ENCODE measurements around the gene CYP24A1.
A peak's percentile ranks its signal among the peaks of the same experiment; 100 is the strongest.

Gene CYP24A1

DNA sequence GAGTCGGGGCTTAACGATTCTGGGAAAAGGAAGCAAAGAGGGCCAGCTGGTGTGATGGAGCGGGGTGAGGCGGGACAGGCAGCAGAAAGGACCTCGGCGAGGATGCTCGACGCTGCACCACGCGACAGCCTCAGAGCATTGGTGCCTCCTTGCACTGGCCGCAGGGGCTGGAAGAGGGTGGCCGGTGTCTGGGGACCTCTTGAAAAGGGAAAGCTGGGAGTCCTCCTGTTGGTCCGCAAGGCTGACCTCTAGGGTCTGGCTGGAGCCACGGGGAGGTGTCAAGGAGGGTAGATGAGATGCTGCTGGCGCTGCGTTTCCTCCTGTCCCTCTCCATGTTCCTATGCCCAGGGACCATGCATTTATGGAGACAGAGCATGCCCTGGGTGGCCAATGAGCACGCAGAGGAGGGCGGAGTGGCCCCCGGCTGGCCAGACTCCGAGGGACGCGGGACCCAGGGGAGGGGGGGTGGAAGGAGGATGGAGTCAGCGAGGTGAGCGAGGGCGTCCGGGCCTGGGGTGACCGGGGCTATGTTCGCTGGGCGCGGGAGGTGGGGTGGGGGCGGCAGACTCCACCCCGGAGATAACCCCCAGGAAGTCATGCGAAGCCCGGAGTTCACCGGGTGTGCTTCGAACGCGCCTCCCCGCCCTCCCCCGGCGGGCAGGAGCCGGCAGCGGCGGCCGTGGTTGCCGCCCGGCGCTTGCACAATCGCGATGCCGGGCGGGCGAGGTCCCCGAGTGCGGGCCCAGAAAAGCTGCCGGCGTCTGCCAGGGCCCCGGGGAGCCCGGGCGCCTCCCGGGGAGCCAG, at the start of gene CYP24A1:
CYP24A1 (minus strand) TSS at position 334 of the 804 bp plus-strand sequence. CDS start 407 bp downstream, outside the sequence.
- no peak for DNase-seq

DNA sequence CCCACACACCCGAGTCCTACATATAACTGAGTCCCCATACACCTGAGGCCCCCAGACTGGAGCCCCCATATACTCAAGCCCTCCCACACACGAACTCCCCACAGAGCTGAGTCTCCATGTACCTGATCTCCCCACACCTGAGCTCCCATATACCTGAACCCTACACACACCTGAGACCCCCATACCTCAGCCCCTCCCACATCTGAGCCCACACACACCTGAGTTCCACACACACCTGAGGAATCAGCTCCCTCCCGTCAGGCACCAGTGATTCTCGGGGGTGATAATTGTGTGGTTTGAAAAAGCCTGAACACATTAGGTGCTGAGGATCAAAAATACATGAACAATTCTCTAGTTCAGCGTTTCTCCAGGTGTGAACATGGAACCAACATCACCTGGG, 49.5 kb upstream of the CYP24A1 start:
- DNase-seq = no peak

GRCh38 chr20:54221996-54222890, 48.5 kb upstream of the CYP24A1 start:
- peak in 5 of 56 donors; percentile 4 to 28 (median 18) for DNase-seq

- DNase-seq = no peak
Observed at GRCh38 chr20:54221353-54221752, 47.6 kb upstream of the CYP24A1 start.

GRCh38 chr20:54220722-54221121, 46.9 kb upstream of the CYP24A1 start:
- no peak for DNase-seq

- DNase-seq = no peak
Observed at GRCh38 chr20:54219751-54220426, 46.1 kb upstream of the CYP24A1 start.

- no peak for DNase-seq
Observed at GRCh38 chr20:54218470-54218869, 44.7 kb upstream of the CYP24A1 start.

GRCh38 chr20:54217762-54218161, 44.0 kb upstream of the CYP24A1 start:
- no peak for DNase-seq

DNA sequence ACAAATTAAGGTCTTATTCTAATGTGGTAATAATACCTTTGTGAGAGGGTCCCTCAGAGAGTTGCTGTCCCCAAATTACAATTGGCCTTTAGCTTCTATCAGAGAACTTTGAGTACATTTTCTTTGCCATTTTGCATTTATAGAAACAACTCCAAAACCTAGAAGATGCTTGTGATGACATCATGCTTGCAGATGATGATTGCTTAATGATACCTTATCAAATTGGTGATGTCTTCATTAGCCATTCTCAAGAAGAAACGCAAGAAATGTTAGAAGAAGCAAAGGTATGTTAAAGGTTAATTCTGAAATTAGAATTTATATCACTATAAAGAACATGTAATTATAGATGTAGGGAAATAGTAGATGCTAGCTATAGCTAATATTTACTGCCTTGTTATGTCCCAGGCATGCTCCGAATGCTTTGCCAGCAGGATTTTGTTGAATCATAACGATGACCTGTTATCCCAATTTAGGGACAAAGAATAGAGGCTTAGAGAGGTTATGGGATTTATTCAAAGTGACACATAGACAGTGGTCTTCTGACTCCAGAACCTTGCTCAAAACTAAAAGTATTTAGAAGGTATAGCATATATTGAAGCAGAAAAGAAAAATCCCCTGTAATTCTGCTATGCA, 41.5 kb upstream of the CYP24A1 start:
- DNase-seq = no peak

DNA sequence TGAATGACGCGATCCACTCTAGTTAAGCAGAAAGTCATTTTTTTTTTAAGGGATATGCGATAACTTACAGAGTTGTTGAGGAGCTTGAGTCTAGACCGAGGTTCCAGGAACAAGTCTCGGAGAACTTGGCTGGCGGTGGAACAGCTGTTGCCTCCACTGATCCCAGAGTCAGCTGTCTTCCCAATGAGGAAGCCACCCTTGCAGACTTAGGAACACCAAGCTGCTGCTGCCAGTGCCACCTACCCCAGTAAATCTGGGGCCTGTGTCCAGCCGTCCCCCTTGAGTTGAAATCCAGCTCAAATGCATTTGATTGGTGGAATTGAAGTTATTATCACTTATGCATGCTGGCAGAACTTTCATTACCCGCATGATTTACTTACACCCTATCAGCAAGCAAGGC, 40.8 kb upstream of the CYP24A1 start:
- DNase-seq = no peak

- no peak for DNase-seq
Observed at GRCh38 chr20:54212871-54213270, 39.1 kb upstream of the CYP24A1 start.

GRCh38 chr20:54212226-54212625, 38.4 kb upstream of the CYP24A1 start:
- DNase-seq = no peak

GRCh38 chr20:54209216-54209813, 35.5 kb upstream of the CYP24A1 start:
- no peak for DNase-seq

DNA sequence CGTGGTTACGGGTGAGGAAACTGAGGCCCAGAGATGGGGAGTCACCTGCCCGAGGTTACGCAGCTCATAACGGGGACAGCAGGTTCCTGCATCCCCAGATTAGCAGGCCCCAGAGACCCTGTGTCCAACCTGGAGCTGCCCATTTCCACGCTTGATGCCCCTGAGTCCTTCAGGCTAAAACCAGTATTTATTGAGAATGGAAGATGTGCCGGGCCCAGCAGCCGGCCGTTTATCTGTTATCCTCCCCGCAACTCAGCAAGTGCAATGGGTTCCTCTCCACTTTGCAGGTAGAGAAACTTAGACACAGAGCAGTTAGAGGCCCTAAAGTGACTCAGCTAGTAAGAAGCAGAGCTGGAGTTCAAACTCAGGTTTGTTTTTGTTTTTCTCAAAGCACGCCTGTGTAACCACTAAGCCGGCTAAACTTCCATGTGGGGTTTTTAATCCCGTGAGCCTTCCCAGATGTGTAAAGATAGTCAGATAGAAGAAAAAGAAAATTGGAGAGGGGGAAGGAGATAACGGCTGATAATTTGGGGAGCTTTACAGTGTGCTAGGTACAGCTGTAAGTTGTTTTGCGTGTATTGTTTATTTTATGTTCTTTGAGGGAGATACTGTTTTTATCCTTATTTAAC, 34.9 kb upstream of the CYP24A1 start:
- DNase-seq = peak in 5 of 56 donors; percentile 29 to 62 (median 46)

DNA sequence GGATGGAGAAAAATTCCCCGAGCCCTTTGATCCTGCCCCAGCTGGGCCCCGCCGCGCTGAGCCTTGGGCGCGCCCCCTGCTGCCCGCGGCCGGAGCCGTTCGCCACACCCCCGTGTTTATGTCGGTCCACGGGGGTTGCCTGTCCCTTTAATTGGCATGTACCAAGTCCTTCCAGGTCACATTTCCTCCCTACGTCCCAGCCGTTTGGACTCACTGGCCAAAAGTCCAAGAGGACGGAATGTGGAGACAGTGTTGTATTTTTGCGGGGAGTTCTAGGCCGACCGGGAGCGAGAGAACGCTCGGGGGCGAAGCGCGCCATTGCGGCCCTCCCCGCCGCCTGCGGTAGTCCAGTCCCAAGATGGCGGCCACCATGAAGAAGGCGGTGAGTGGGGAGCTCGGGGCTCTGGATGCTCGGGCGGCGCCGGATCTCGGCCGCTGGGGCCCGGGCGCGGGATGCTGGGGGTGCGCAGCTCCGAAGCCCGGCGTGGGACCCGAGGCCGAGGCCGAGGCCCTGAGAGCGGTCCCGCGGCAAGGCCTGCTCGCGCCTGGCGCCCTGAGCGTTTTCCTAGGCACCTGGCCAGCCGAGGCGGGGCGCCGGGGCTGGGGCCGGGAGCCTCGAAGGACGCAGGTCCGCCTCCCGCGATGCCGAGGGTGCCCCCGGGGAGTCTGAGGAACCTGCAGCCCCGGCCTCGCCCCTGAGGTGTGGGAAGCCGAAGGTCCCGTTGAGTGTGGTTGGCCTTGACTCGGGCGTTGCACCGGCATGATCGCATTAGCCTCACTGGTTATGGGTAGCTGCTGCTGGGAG, 34.2 kb upstream of the CYP24A1 start, which contains the start of gene PFDN4:
PFDN4 (plus strand) TSS at position 345 of the 805 bp plus-strand sequence; CDS start at position 359, 14 bp downstream.
- peak in 54 of 56 donors; percentile 35 to 99 (median 80) for DNase-seq

- DNase-seq = no peak
Observed at GRCh38 chr20:54207053-54207742, 33.4 kb upstream of the CYP24A1 start.

GRCh38 chr20:54205450-54205849, 31.7 kb upstream of the CYP24A1 start:
- no peak for DNase-seq

DNA sequence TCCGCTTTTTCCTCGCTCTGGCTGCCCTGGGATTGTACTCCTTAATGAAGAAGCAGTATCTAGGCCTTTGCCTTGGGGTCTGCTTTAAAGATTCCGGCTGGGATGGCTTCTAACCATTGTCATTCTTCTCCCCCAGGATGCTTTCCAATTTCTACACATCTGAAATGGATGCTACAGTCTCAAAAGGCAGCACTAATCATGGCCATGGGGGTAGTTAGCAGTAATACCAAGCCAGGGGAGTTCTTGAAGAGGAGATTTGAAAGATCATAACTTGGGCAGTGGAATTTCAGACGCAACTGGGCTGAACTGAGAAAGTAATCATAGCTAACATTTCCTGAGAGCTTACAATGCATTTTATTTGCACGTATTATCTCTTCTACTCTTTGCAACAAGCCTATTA, 30.7 kb upstream of the CYP24A1 start:
- no peak for DNase-seq

DNA sequence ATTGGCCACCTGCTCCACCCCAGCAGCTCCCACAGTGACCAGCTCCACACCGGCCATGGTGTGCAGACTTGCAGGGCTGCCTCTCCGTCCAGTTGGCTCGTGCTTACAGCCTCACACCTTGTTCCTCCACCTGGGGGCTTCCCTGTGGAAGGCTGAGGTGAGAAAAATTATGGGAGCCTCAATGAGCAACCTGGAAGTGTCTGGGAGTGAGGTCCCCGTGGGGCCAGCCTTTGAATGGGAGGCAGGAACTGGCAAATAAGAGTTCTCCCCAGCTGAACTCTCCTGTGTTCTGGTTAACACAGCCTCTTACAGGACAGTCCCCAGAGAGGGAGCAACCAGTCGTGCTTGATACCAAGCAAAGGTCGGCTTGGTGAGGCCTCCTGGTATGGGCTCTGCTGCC, 30.3 kb upstream of the CYP24A1 start:
- DNase-seq = no peak

All from amygdala (tissue), 56 donors.